Astrocyte (in vitro differentiated cells and primary cell): ENCODE data around the gene PLXDC1. TPM values are rescaled to one million over a fixed set of nuclear protein-coding genes. Genes with fewer than 3 reads are reported as not detected.
A peak's percentile ranks its signal among the peaks of the same experiment; 100 is the strongest.
"Not testable (repeated sequence)": the region's sequence is repeated elsewhere in the genome, so short reads cannot be mapped to it uniquely, and the experiment has no call there.

Experiments
- DNase-seq: peaks from one replicate; pipeline ENCODE4 v3.0.0-alpha.2; 2010; ENCODE audit warnings: low read depth
- FAIRE-seq: peaks from 2 replicates; lab custom pipeline; 2011; peaks lifted over from hg19 to GRCh38; lab: Jason Lieb, UNC
- H2AFZ ChIP-seq: 2 replicates; pipeline ENCODE4 v1.6.0; 2012; ENCODE audit warnings: low read depth, low read length, inconsistent platforms
- H3K27ac ChIP-seq: 2 replicates; pipeline ENCODE4 v1.5.1; 2011; ENCODE audit warnings: low read depth, low read length, inconsistent platforms
- H3K27me3 ChIP-seq: 2 replicates; pipeline ENCODE4 v1.6.0; 2011; ENCODE audit warnings: low read length, inconsistent platforms; ENCODE audit not compliant: insufficient read depth
- H3K36me3 ChIP-seq: 2 replicates; pipeline ENCODE4 v1.5.1; 2011; ENCODE audit warnings: low read length, inconsistent platforms; ENCODE audit not compliant: insufficient read depth
- H3K4me1 ChIP-seq: 2 replicates; pipeline ENCODE4 v1.5.1; 2011; ENCODE audit warnings: low read length, inconsistent platforms; ENCODE audit not compliant: insufficient read depth
- H3K4me2 ChIP-seq: 2 replicates; pipeline ENCODE4 v1.6.0; 2012; ENCODE audit warnings: low read length, inconsistent platforms
- H3K4me3 ChIP-seq: 2 replicates; pipeline ENCODE4 v1.5.1; 2011; ENCODE audit warnings: low read depth, mild to moderate bottlenecking, low read length, inconsistent platforms; ENCODE audit not compliant: insufficient read depth
- H3K79me2 ChIP-seq: 2 replicates; pipeline ENCODE4 v1.6.0; 2012; ENCODE audit warnings: mild to moderate bottlenecking, low read length, inconsistent platforms; ENCODE audit not compliant: insufficient read depth
- H3K9ac ChIP-seq: 2 replicates; pipeline ENCODE4 v1.6.0; 2012; ENCODE audit warnings: mild to moderate bottlenecking, low read length, inconsistent platforms
- H3K9me3 ChIP-seq: 2 replicates; pipeline ENCODE4 v1.5.1; 2012; ENCODE audit warnings: low read depth, mild to moderate bottlenecking, low read length, inconsistent platforms; ENCODE audit not compliant: insufficient read depth
- H4K20me1 ChIP-seq: 2 replicates; pipeline ENCODE4 v1.6.0; 2012; ENCODE audit warnings: low read length, inconsistent platforms; ENCODE audit not compliant: insufficient read depth
- H3K27ac Mint-ChIP-seq: one replicate; pipeline ENCODE4 v1.8.0; 2021; ENCODE audit warnings: mild to moderate bottlenecking, mixed read lengths; ENCODE audit not compliant: unreplicated experiment
- H3K27me3 Mint-ChIP-seq: one replicate; pipeline ENCODE4 v1.8.0; 2021; ENCODE audit warnings: low read depth, mixed read lengths; ENCODE audit not compliant: unreplicated experiment
- H3K36me3 Mint-ChIP-seq: one replicate; pipeline ENCODE4 v1.8.0; 2021; ENCODE audit warnings: low read depth, mixed read lengths; ENCODE audit not compliant: unreplicated experiment
- H3K4me1 Mint-ChIP-seq: one replicate; pipeline ENCODE4 v1.8.0; 2021; ENCODE audit warnings: low read depth, mixed read lengths; ENCODE audit not compliant: unreplicated experiment
- H3K4me3 Mint-ChIP-seq: one replicate; pipeline ENCODE4 v1.8.0; 2021; ENCODE audit warnings: mild to moderate bottlenecking, moderate library complexity, mixed read lengths; ENCODE audit not compliant: unreplicated experiment
- H3K9me3 Mint-ChIP-seq: one replicate; pipeline ENCODE4 v1.8.0; 2021; ENCODE audit warnings: mild to moderate bottlenecking, mixed read lengths; ENCODE audit not compliant: unreplicated experiment
- EZH2 ChIP-seq: IDR thresholded peaks from 2 replicates; pipeline ENCODE4 v1.6.1; 2012; ENCODE audit warnings: mild to moderate bottlenecking, low read length, inconsistent platforms; ENCODE audit not compliant: insufficient read depth
- total RNA-seq: library from RNA; stranded (reverse); gene quantifications from 2 replicates; pipeline ENCODE4 v1.2.1, GENCODE V29; 2021
- TF ChIP-seq, protein P1 (sequence below): IDR thresholded peaks from 2 replicates; pipeline ENCODE4 v1.5.1; 2011; ENCODE audit warnings: low read depth, mild to moderate bottlenecking, inconsistent platforms, low read length, moderate library complexity; ENCODE audit not compliant: insufficient read depth

The PLXDC1 gene
- total RNA-seq, 1 donor from 2014 or later, result 8.9 TPM

DNA sequence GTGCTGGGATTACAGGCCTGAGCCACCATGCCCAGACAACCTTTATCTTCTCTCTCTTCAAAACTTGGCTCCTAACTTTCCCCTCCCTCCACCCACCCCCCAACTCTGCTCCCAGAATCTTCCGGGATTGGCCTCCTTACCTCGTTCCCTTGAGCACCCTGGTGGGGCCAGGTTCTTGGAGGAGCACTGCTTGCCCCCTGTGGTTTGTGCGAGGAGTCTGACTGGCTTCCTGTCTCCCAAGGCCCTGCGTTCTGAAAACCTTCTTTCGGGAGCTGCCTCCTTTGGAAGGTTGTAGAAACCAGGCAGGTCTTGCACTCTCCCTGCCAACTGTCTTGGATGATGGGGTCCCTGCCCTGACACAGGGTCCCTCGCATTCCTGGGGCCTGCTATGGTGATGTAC lies 19.8 kb downstream of the PLXDC1 start:
- H3K4me1 ChIP-seq, result peaks cover 12% of the 10 kb centered on the region
- no peaks in the 10 kb centered on the region for H3K27me3 Mint-ChIP-seq
- no peak overlapping the region for H3K27ac ChIP-seq
- H3K4me2 ChIP-seq, result peak overlapping the region; percentile 42
- H3K4me3 ChIP-seq, result no peak overlapping the region
- no peaks in the 10 kb centered on the region for H3K27me3 ChIP-seq
- peaks cover 2% of the 10 kb centered on the region for H3K36me3 Mint-ChIP-seq
- DNase-seq (peak; percentile 24), FAIRE-seq (no peak)
- peaks cover 14% of the 10 kb centered on the region for H3K4me1 Mint-ChIP-seq
- H3K36me3 ChIP-seq, result no peaks in the 10 kb centered on the region
- H3K79me2 ChIP-seq, result no peaks in the 10 kb centered on the region
- no peaks in the 10 kb centered on the region for H4K20me1 ChIP-seq
- no peak overlapping the region for H3K9ac ChIP-seq
- peaks cover under 1% of the 10 kb centered on the region for H3K9me3 Mint-ChIP-seq
- H2AFZ ChIP-seq, result peak overlapping the region; percentile 39
- no peaks in the 10 kb centered on the region for H3K9me3 ChIP-seq
- no peak for TF ChIP-seq EZH2
- TF ChIP-seq, protein P1, sequence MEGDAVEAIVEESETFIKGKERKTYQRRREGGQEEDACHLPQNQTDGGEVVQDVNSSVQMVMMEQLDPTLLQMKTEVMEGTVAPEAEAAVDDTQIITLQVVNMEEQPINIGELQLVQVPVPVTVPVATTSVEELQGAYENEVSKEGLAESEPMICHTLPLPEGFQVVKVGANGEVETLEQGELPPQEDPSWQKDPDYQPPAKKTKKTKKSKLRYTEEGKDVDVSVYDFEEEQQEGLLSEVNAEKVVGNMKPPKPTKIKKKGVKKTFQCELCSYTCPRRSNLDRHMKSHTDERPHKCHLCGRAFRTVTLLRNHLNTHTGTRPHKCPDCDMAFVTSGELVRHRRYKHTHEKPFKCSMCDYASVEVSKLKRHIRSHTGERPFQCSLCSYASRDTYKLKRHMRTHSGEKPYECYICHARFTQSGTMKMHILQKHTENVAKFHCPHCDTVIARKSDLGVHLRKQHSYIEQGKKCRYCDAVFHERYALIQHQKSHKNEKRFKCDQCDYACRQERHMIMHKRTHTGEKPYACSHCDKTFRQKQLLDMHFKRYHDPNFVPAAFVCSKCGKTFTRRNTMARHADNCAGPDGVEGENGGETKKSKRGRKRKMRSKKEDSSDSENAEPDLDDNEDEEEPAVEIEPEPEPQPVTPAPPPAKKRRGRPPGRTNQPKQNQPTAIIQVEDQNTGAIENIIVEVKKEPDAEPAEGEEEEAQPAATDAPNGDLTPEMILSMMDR, result no peak
- H3K4me3 Mint-ChIP-seq, result no peak overlapping the region
- H3K27ac Mint-ChIP-seq, result peak overlapping the region; percentile 75

DNA sequence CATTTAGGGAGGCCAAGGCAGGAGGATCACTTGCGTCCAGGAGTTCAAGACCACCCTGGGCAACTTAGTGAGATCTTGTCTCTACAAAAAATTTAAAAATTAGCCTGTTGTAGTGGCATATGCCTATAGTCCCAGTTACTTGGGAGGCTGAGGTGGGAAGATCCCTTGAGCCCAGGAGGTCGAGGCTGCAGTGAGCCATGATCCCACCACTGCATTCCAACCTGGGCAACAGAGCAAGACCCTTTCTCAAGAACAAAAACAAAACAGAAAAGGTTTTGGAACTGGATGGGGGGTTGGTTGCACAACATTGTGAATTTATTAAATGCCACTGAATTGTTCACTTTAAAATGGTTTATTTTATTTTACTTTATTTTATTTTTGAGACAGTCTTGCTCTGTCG lies 21.2 kb downstream of the PLXDC1 start:
- no peaks in the 10 kb centered on the region for H3K79me2 ChIP-seq
- H4K20me1 ChIP-seq, result no peaks in the 10 kb centered on the region
- H3K9ac ChIP-seq, result no peak overlapping the region
- FAIRE-seq (no peak), DNase-seq (no peak)
- no peak overlapping the region for H3K4me3 Mint-ChIP-seq
- H3K4me3 ChIP-seq, result no peak overlapping the region
- H3K4me1 Mint-ChIP-seq, result peaks cover 16% of the 10 kb centered on the region
- no peak overlapping the region for H3K4me2 ChIP-seq
- H3K36me3 Mint-ChIP-seq, result no peaks in the 10 kb centered on the region
- no peak overlapping the region for H3K27ac Mint-ChIP-seq
- H3K9me3 Mint-ChIP-seq, result no peaks in the 10 kb centered on the region
- no peaks in the 10 kb centered on the region for H3K27me3 Mint-ChIP-seq
- no peaks in the 10 kb centered on the region for H3K36me3 ChIP-seq
- no peaks in the 10 kb centered on the region for H3K27me3 ChIP-seq
- peaks cover 11% of the 10 kb centered on the region for H3K4me1 ChIP-seq
- no peak overlapping the region for H3K27ac ChIP-seq
- H3K9me3 ChIP-seq, result no peaks in the 10 kb centered on the region
- H2AFZ ChIP-seq, result no peak overlapping the region
- no peak for TF ChIP-seq EZH2
- TF ChIP-seq, protein P1, result no peak

DNA sequence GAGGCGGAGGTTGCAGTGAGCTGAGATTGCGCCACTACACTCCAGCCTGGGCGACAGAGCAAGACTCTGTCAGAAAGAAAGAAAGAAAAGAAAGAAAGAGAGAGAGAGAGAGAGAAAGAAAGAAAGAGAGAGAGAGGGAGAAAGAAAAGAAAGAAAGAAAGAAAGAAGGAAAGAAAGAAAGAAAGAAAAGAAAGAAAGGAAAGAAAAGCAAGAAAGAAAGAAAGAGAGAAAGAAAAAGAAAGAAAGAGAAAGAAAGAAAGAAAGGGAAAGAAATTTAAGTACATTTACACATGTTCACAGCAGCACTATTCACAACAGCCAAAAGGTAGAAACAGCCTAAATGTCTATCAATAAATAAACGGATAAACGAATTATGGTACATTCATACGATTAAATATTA lies 21.9 kb downstream of the PLXDC1 start:
- not testable (repeated sequence) for H3K9ac ChIP-seq, H3K79me2 ChIP-seq, H3K4me3 ChIP-seq, H3K9me3 ChIP-seq, H3K4me3 Mint-ChIP-seq, H3K27me3 ChIP-seq, H3K27me3 Mint-ChIP-seq, H3K4me2 ChIP-seq, H4K20me1 ChIP-seq, H3K27ac Mint-ChIP-seq, FAIRE-seq, H2AFZ ChIP-seq, DNase-seq, H3K36me3 ChIP-seq, H3K36me3 Mint-ChIP-seq, H3K27ac ChIP-seq, H3K4me1 ChIP-seq, H3K9me3 Mint-ChIP-seq
- H3K4me1 Mint-ChIP-seq, result peaks cover 15% of the 10 kb centered on the region
